Cerebellar cortex (tissue), 1 donor: ENCODE data around the gene SCTR.

ENCODE experiments used
- DNase-seq: peaks from one replicate; pipeline ENCODE4 v3.0.0-alpha.2; 2015; ENCODE audit warnings: low spot score

The SCTR gene

GRCh38 chr2:119474371-119475224 lies 49.7 kb downstream of the SCTR start:
- DNase-seq: no peak

DNA sequence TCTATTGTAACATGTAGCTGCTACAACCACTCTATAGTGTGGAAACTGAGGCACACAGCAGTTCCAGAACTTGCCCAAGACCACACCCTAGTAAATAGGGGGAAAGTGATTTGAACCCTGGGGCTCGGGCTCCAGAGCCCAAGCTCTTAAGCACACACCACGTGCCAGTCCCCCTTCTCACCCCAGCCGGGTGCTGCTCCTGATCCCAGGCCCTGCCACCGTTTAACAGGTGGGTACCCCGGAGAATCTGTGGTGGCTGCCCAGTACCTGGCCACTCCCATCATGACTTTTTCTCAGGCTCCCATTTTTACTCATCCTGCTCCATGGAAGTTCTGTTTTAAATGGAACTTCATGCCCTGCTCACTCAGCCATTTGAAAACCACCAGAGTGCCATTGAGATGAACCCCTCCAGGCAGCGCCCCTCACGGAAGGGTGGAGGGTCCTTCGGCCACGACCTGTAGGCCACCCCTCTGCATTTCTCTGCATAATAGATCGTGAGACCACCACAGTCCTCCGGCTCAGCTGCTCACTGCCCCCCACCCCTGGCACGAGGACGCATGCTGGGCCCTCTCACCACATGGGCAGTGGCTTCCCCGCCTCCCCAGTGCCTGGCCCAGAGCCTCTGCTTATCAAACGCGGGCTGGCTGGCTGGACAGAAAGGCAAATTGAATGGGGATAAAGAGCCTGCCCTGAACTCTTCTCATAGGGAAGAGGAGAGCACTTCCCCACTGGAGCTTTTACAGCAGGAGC lies 50.5 kb downstream of the SCTR start:
- DNase-seq: no peak

DNA sequence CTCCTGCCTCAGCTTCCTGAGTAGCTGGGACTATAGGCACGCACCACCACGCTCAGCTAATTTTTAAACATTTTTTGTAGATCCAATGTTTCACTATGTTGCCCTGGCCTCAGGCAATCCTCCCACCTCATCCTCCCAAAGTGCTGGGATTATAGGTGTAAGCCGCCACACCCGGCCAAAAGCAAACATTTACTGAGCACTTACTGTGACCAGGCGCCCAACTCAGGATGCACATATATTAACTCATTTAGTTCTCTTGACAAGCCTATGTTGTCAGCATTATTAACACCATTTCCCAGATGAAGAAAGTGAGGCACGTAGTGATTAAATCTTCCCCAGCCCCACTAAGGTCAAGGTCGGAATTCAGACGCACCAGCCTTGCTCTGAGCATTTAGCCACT lies 51.5 kb downstream of the SCTR start:
- no peak for DNase-seq

GRCh38 chr2:119469661-119470297 lies 54.5 kb downstream of the SCTR start:
- no peak for DNase-seq

DNA sequence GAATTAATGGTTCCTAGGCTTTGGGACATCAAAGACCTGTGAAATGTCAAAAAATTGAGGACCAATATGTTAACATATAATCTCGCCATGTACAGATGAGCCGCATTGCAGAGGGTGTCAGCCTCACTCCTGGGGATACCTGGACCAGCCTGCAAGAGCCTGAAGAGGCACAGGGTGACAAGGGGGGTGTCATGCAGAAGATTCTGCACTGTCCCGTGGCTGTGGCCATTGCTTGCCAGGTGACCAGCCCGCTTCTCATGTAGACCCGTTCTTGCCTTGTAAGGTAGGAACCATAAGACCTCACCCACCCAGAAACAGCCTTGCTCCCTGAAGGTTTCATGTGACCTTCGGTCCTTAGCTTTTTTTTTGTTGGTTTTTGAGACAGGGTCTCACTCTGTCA lies 55.2 kb downstream of the SCTR start:
- DNase-seq: no peak

DNA sequence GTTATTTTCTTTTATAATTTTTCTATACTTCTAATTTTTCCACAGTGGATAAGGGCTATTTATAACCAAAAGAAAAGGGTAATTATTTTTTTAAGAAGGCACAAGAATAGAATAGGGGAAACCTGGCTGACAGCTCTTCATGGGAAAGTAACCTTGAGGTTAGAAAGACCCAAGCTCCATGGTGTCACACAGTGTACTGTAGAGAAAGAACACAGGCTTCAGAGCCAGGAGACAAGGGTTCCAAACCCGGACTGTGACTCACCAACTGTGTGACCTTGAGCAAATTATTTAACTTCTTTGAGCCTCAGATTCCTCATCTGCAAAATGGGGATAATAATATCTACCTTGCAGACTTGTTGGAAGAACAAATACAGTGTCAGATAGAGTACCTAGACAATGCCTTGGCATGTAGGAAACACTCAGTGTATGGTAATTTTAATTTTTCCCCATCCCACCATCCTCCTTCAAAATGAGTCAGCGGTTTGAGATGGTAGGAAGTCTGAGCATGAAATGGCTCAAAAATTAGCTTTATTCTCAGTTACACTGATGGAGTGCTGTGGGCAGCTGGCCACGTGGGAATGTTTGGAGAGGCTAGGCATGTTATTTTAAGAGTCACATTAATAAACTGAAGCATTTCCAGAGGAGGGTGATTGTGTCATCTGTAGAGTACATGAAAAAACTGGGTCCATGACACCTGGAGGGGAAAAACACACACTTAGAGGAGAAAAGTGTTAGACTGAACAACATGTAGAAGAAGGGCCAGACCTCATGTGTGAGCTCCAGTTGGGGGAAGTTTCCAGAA lies 55.9 kb downstream of the SCTR start:
- no peak for DNase-seq

DNA sequence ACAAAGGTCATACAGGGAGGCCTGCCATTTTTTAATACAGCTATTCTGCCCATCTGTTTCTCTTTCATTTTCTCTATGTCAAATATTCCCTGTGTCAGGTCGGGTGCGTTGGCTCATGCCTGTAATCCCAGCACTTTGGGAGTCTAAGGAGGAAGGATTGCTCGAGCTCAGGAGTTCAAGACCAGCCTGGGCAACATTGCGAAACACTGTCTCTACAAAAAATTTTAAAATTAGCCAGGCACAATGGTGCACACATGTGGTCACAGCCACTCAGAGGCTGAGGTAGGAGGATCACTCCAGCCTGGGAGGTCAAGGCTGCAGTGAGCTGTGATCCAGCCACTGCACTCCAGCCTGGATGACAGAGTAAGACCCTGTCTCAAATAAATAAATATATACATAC lies 57.9 kb downstream of the SCTR start:
- no peak for DNase-seq

DNA sequence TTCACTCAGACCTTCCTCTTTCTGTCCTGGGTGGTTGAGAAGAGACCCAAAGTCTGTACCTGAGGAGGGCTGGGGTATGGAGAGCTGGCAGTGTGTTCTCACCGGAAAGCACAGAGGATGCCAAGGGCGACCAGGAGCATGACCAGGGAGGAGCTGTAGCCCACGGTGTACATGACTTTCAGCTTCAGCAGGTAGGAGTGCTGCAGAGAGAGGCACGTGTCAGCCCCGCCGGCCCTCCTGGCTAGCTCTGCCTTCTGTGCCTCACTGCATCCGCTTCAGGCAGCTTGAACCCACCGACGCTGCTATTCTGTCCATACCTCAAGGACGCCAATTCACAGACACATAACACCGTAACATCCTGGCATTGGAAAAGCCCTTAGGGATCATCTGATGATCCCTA lies 58.6 kb downstream of the SCTR start:
- no peak for DNase-seq

GRCh38 chr2:119464981-119465380 lies 59.3 kb downstream of the SCTR start:
- no peak for DNase-seq

GRCh38 chr2:119463990-119464389 lies 60.3 kb downstream of the SCTR start:
- no peak for DNase-seq

DNA sequence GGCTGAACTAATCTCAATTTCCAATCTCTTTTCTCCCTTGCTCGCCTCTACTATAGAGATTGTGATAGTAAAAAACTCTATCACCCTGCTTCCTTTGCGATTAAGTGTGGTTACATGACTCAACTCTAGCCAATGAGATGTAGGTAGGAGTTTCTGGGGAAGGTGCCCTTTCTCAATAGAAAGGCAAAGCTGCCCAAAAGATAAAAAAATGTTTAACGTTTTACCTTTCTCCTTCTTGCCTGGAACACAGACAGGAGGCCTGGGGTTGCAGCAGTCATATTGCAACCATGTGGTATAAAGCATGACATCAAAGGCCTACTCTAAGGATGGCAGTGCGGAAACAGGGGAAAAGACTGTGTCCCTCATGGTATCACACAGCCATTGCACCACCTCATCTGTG lies 61.1 kb downstream of the SCTR start:
- DNase-seq: no peak

DNA sequence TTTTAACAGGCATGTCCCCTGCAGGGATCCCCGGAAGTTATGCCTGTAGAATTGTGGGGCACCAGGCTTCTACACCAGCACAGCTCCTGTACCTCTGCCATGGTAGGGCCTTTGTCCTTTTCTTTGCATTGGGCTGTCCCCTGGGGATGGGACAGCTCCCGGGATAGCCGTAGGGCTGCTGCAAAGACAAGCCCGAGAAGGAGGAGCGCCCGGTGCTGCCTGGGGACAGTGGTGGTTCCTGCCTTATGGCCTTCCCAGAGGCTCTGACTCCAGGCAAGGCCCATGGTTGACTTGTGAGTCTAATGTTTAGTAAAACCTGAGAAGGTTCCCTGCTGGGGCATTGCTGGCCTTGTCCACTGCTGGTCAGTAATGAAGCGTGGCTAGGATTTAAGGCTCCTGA lies 61.7 kb downstream of the SCTR start:
- DNase-seq: no peak

GRCh38 chr2:119461811-119462210 lies 62.5 kb downstream of the SCTR start:
- DNase-seq: no peak

- DNase-seq: no peak
Measured at GRCh38 chr2:119460076-119460475, 64.2 kb downstream of the SCTR start.

DNA sequence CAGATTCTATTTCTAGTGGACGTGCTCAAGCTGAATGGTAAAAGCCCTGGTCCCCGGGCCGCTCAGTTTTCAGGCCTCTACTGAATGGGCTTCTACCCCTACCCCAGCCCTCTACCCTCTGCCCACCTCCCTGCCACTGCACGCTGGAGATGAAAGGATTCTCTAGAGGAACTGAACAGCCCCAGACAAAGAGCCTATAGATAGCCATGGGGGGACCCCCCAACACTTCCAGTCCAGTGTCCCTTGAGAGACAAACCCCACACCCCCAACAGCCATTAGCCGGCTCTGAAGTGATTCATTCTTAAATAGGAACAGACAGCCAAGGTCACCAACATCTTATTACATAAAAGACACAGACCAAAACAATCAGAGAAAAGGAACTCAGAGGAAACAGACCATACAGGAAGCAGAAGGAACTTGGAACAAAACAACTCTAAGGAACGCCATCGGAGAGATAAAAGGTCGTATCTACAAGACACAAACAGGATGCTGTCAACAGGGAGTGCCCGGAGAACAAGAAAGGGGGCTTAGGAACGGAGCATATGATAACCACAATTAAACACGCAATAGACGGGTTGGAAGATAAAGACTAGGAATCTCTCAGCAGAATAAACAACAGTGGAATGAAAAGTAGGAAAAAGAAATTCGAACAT lies 69.1 kb downstream of the SCTR start:
- no peak for DNase-seq

- DNase-seq: no peak
Measured at GRCh38 chr2:119453972-119454593, 70.2 kb downstream of the SCTR start.

DNA sequence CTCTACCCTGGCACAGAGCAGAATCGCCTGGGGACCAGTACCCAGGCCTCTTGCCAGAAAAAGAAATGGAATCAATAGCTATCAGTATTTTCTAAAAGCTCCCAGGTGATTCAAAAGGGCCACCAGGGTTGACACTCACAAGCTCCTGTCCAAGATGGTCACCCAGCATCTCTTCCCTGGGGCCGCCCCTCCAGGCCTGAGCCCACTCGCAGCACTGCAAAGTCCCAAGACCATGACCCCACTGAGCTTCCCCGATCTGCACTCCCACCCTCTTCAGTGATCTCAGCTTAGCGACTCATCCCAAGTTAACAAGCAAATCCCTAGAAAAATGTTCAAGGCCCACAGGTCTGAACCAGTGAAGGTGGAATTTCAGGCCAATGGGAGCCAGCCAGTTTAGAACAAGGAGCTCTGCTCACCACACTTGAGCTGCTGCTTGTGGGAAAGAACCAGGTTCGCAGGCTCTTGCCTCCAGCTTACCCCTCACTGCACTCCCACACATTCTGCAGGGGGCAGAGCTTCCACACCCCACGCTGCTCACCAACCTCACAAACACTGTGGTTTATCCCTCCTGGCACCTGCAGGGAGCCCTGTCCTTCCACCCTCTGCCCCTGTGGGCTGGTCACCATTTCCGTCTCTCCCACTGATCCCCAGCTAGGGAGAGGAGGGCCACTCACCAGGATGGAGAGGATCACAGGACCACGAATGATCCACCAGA lies 72.8 kb downstream of the SCTR start:
- DNase-seq: no peak

GRCh38 chr2:119449521-119449920 lies 74.8 kb downstream of the SCTR start:
- DNase-seq: no peak

- no peak for DNase-seq
Measured at GRCh38 chr2:119448427-119449141, 75.7 kb downstream of the SCTR start.

DNA sequence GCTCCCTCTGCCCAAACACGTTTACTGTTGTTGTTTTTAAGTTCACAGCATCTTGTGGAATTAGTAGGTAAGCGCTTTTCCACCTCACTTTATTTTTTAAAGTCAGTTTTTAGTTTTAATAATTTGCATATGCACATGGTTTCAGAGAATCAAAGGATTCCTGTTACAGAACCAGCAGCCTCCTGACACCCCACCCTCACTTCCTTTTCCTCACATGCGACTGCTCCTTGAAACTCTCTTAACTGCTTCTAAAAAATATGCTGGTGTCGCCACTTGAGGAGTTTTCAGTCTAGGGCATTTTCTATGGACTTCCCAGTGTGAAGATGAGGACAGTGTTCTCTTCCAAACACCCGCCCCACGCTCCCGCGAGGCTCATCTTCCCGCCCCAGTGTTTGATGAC lies 78.2 kb downstream of the SCTR start:
- DNase-seq: no peak
